HG02798 (cell line): ENCODE measurements around the gene ATM.

Source experiments
- ATAC-seq: cut with Tn5 transposase; IDR thresholded peaks from one replicate; pipeline ENCODE4 v1.9.1; 2021; ENCODE audit warnings: mild to moderate bottlenecking; ENCODE audit not compliant: unreplicated experiment, poor library complexity

The ATM gene

GRCh38 chr11:108218912-108219783 lies 3.7 kb upstream of the ATM start:
- no peak for ATAC-seq

GRCh38 chr11:108220721-108221336 lies 2.0 kb upstream of the ATM start:
- no peak for ATAC-seq

- ATAC-seq = no peak
Measured at GRCh38 chr11:108221371-108221770, 1.5 kb upstream of the ATM start.

- no peak for ATAC-seq
Measured at GRCh38 chr11:108221911-108222573, 825 bp upstream of the ATM start.

GRCh38 chr11:108223348-108224149 lies 682 bp downstream of the ATM start:
- peak; percentile 19 for ATAC-seq

- ATAC-seq = no peak
Measured at GRCh38 chr11:108224366-108224765, 1.5 kb downstream of the ATM start.

GRCh38 chr11:108224911-108225786 lies 2.3 kb downstream of the ATM start:
- ATAC-seq = no peak

- no peak for ATAC-seq
Measured at GRCh38 chr11:108226036-108226435, 3.2 kb downstream of the ATM start.

- ATAC-seq = no peak
Measured at GRCh38 chr11:108228251-108228650, 5.4 kb downstream of the ATM start.

GRCh38 chr11:108233277-108233945 lies 10.5 kb downstream of the ATM start:
- no peak for ATAC-seq

GRCh38 chr11:108235192-108235591 lies 12.3 kb downstream of the ATM start:
- no peak for ATAC-seq

- ATAC-seq = no peak
Measured at GRCh38 chr11:108235633-108236032, 12.8 kb downstream of the ATM start.

- peak; percentile 41 for ATAC-seq
Measured at GRCh38 chr11:108237058-108237481, 14.2 kb downstream of the ATM start.

GRCh38 chr11:108239076-108239475 lies 16.2 kb downstream of the ATM start:
- no peak for ATAC-seq

- no peak for ATAC-seq
Measured at GRCh38 chr11:108241330-108242037, 18.6 kb downstream of the ATM start.

- ATAC-seq = no peak
Measured at GRCh38 chr11:108242422-108242821, 19.6 kb downstream of the ATM start.

GRCh38 chr11:108246308-108246707 lies 23.4 kb downstream of the ATM start:
- no peak for ATAC-seq

GRCh38 chr11:108246885-108247284 lies 24.0 kb downstream of the ATM start:
- no peak for ATAC-seq
